Cardiac muscle cell (in vitro differentiated cells and primary cell): ENCODE measurements around the gene DPF3. TPM values are rescaled to one million over a fixed set of nuclear protein-coding genes. Genes with fewer than 3 reads are reported as not detected.

Source experiments
- DNase-seq, 2 donors: peaks; one replicate each; pipeline versions ENCODE4 v3.0.0 to v3.0.0-alpha.2; 2010 to 2017; ENCODE audit warnings: low read depth in 1 of 2, low spot score in 1 of 2
- H3K27ac ChIP-seq: fragments of 200-600 bp; sonication (generic); 2 replicates; pipeline ENCODE4 v1.5.1; 2016
- H3K27me3 ChIP-seq: fragments of 200-600 bp; sonication (generic); 2 replicates; pipeline ENCODE4 v1.6.0; 2016; ENCODE audit warnings: control low read depth
- H3K36me3 ChIP-seq: fragments of 200-600 bp; sonication (generic); 2 replicates; pipeline ENCODE4 v1.5.1; 2016; ENCODE audit warnings: control low read depth
- H3K4me1 ChIP-seq: fragments of 200-600 bp; sonication (generic); 2 replicates; pipeline ENCODE4 v1.8.1; 2017; ENCODE audit warnings: low read depth, mild to moderate bottlenecking, mixed run types
- H3K4me3 ChIP-seq: fragments of 200-600 bp; sonication (generic); 2 replicates; pipeline ENCODE4 v1.5.1; 2016; ENCODE audit warnings: mild to moderate bottlenecking
- H3K9me3 ChIP-seq: fragments of 200-600 bp; sonication (generic); 2 replicates; pipeline ENCODE4 v1.5.1; 2017; ENCODE audit warnings: low read depth, mild to moderate bottlenecking, control low read depth
- CTCF ChIP-seq: IDR thresholded peaks from 2 replicates; pipeline ENCODE4 v1.5.1; 2012; ENCODE audit warnings: low read depth, mild to moderate bottlenecking, low read length
- polyA plus RNA-seq: library from polyadenylated mRNA; unstranded; fragments of >200 nt; fragmentation: Nextera tagmentation; extraction: Ambion mirVana; gene quantifications from 2 replicates; pipeline ENCODE4 v1.2.1, GENCODE V29; 2016
- total RNA-seq: library from RNA; depleted of rRNA; stranded (reverse); fragments of >200 nt; gene quantifications from 2 replicates; pipeline ENCODE4 v1.2.3, GENCODE V29; 2016

The DPF3 gene
- total and polyA plus RNA-seq, 2 experiments from 2014 or later: 25.9 to 84.8 TPM

- Histone ChIP-seq H3K27me3 (no peaks in the 10 kb centered on the region), H3K27ac (no peak overlapping the region), H3K4me1 (peaks cover 15% of the 10 kb centered on the region), H3K36me3 (no peaks in the 10 kb centered on the region), H3K4me3 (no peak overlapping the region), H3K9me3 (no peaks in the 10 kb centered on the region)
- peak in 1 of 2 donors; percentile 57 for DNase-seq
- TF ChIP-seq CTCF: no peak
Observed at GRCh38 chr14:72646861-72647528, 246.9 kb downstream of the DPF3 start.

GRCh38 chr14:72645706-72646105, 248.2 kb downstream of the DPF3 start:
- H3K4me1 ChIP-seq: peaks cover 9% of the 10 kb centered on the region
- no peaks in the 10 kb centered on the region for H3K9me3 ChIP-seq
- H3K27ac ChIP-seq: no peak overlapping the region
- no peak for DNase-seq
- no peak overlapping the region for H3K4me3 ChIP-seq
- H3K36me3 ChIP-seq: no peaks in the 10 kb centered on the region
- TF ChIP-seq CTCF: no peak
- no peaks in the 10 kb centered on the region for H3K27me3 ChIP-seq

DNA sequence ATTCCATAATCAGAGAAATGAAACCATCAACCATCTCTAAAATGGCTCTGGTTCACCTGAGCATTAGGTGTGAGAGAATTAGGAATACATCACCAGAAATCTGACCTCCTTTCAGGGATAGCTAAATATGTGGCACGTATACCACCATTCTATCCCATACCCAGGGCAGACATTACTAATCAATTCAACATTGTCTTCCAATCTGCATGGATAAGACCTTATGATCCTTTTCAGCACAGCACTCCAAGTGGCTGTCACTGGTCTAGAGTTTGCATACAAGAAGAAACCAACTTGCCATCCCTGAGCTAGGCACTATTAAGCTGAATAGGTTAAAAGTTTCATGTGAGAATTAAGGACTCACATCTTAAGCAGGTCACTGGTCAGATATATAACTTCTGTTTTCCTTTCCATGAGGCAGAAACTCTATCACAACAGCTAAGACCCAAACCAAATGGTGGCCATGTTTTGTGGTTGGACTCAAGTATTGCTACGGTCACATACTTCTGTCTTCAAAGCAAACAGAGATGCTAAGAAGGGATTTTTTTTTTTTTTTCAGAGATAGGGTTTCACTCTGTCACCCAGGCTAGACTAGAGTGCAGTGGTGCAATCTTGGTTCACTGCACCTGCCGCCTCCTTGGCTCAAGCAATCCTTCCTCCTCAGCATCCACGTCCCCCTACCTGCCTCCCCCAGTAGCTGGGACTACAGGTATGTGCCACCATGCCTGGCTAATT, 249.0 kb downstream of the DPF3 start:
- no peak for TF ChIP-seq CTCF
- Histone ChIP-seq H3K36me3 (no peaks in the 10 kb centered on the region), H3K27ac (no peak overlapping the region), H3K9me3 (no peaks in the 10 kb centered on the region), H3K4me1 (peaks cover 1% of the 10 kb centered on the region), H3K27me3 (no peaks in the 10 kb centered on the region), H3K4me3 (no peak overlapping the region)
- DNase-seq: no peak

DNA sequence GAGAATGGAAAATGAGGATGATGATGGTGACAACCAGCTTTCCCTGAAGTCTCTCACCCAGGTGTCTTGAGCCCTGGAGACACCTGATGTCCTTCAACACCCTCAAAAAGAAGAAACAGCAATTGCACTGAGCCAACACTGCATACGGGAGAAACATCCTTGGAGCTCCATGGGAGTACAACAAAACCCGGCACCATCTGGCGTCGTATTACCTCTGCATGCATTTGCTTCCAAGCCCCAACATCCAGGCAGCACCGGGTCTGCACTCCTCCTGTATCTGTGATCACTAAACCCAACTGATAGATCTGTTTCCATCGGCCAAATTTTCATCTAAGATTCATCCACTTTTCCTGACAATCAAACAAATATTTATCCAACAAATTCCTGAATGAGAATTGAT, 249.9 kb downstream of the DPF3 start:
- no peak overlapping the region for H3K27ac ChIP-seq
- H3K4me3 ChIP-seq: no peak overlapping the region
- TF ChIP-seq CTCF: no peak
- no peaks in the 10 kb centered on the region for H3K27me3 ChIP-seq
- H3K36me3 ChIP-seq: no peaks in the 10 kb centered on the region
- H3K4me1 ChIP-seq: no peaks in the 10 kb centered on the region
- H3K9me3 ChIP-seq: no peaks in the 10 kb centered on the region
- DNase-seq: no peak

- Histone ChIP-seq H3K27ac (no peak overlapping the region), H3K27me3 (no peaks in the 10 kb centered on the region), H3K9me3 (no peaks in the 10 kb centered on the region), H3K4me1 (no peaks in the 10 kb centered on the region), H3K36me3 (no peaks in the 10 kb centered on the region), H3K4me3 (no peak overlapping the region)
- no peak for TF ChIP-seq CTCF
- DNase-seq: peak in 1 of 2 donors; percentile 96
Observed at GRCh38 chr14:72643317-72643801, 250.5 kb downstream of the DPF3 start.
